Effector memory CD4-positive, alpha-beta T cell (primary cell): Measurements from ENCODE around the gene SLC2A8.

Experiments
- DNase-seq, 3 donors: peaks; one replicate each; pipeline ENCODE4 v3.0.0-alpha.2; 2020
- H3K27ac ChIP-seq: 2 replicates; pipeline ENCODE4 v1.7.0; 2013; ENCODE audit warnings: mild to moderate bottlenecking, low read length, moderate library complexity; ENCODE audit not compliant: insufficient read depth, poor library complexity, severe bottlenecking
- H3K27me3 ChIP-seq: replicated peaks from 2 replicates; pipeline ENCODE4 v1.7.0; 2013; ENCODE audit warnings: mild to moderate bottlenecking, low read length; ENCODE audit not compliant: insufficient read depth, control insufficient read depth, poor library complexity, severe bottlenecking
- H3K36me3 ChIP-seq: 2 replicates; pipeline ENCODE4 v1.7.0; 2013; ENCODE audit warnings: mild to moderate bottlenecking, low read length, moderate library complexity; ENCODE audit not compliant: control insufficient read depth, insufficient read depth
- H3K4me1 ChIP-seq: 2 replicates; pipeline ENCODE4 v1.7.0; 2013; ENCODE audit warnings: low read length, mild to moderate bottlenecking; ENCODE audit not compliant: control insufficient read depth, insufficient read depth, poor library complexity, severe bottlenecking
- H3K4me3 ChIP-seq: 2 replicates; pipeline ENCODE4 v1.7.0; 2013; ENCODE audit warnings: low read length, low read depth, mild to moderate bottlenecking; ENCODE audit not compliant: insufficient read depth, poor library complexity, severe bottlenecking
- H3K9me3 ChIP-seq: 2 replicates; pipeline ENCODE4 v1.7.0; 2013; ENCODE audit warnings: mild to moderate bottlenecking, low read length, moderate library complexity; ENCODE audit not compliant: control insufficient read depth

The SLC2A8 gene

GRCh38 chr9:127392166-127392565 lies 4.8 kb upstream of the SLC2A8 start:
- DNase-seq, result no peak
- H3K4me1 ChIP-seq, result peaks cover 14% of the 10 kb centered on the region
- no peak overlapping the region for H3K27ac ChIP-seq
- H3K36me3 ChIP-seq, result no peaks in the 10 kb centered on the region
- H3K4me3 ChIP-seq, result no peak overlapping the region
- H3K9me3 ChIP-seq, result no peaks in the 10 kb centered on the region
- peaks cover 28% of the 10 kb centered on the region for H3K27me3 ChIP-seq

GRCh38 chr9:127392976-127393375 lies 4.0 kb upstream of the SLC2A8 start:
- DNase-seq, result no peak
- no peaks in the 10 kb centered on the region for H3K36me3 ChIP-seq
- H3K4me1 ChIP-seq, result peaks cover 19% of the 10 kb centered on the region
- H3K4me3 ChIP-seq, result no peak overlapping the region
- H3K27ac ChIP-seq, result no peak overlapping the region
- peaks cover 35% of the 10 kb centered on the region for H3K27me3 ChIP-seq
- H3K9me3 ChIP-seq, result no peaks in the 10 kb centered on the region

GRCh38 chr9:127393645-127394044 lies 3.3 kb upstream of the SLC2A8 start:
- no peak overlapping the region for H3K4me3 ChIP-seq
- no peak overlapping the region for H3K27ac ChIP-seq
- H3K36me3 ChIP-seq, result no peaks in the 10 kb centered on the region
- H3K9me3 ChIP-seq, result no peaks in the 10 kb centered on the region
- H3K4me1 ChIP-seq, result peaks cover 21% of the 10 kb centered on the region
- no peak for DNase-seq
- peaks cover 42% of the 10 kb centered on the region for H3K27me3 ChIP-seq

GRCh38 chr9:127395497-127396252 lies 1.3 kb upstream of the SLC2A8 start:
- Histone ChIP-seq H3K36me3 (no peaks in the 10 kb centered on the region), H3K9me3 (no peaks in the 10 kb centered on the region), H3K4me3 (no peak overlapping the region), H3K27me3 (peaks cover 43% of the 10 kb centered on the region), H3K27ac (no peak overlapping the region), H3K4me1 (peaks cover 16% of the 10 kb centered on the region)
- no peak for DNase-seq

- no peak for DNase-seq
- H3K4me3 ChIP-seq, result peak overlapping the region; percentile 24
These were observed 639 bp upstream of the SLC2A8 start for GRCh38 chr9:127396253-127396807.

GRCh38 chr9:127397646-127398274 lies 791 bp downstream of the SLC2A8 start:
- peaks cover 43% of the 10 kb centered on the region for H3K27me3 ChIP-seq
- peaks cover 16% of the 10 kb centered on the region for H3K4me1 ChIP-seq
- H3K4me3 ChIP-seq, result peak overlapping the region; percentile 39
- H3K27ac ChIP-seq, result no peak overlapping the region
- no peaks in the 10 kb centered on the region for H3K9me3 ChIP-seq
- DNase-seq, result no peak
- no peaks in the 10 kb centered on the region for H3K36me3 ChIP-seq

More at GRCh38 chr9:127396253-127396807, 639 bp upstream of the SLC2A8 start:
- no peaks in the 10 kb centered on the region for H3K9me3 ChIP-seq
- peaks cover 16% of the 10 kb centered on the region for H3K4me1 ChIP-seq
- H3K36me3 ChIP-seq, result no peaks in the 10 kb centered on the region
- H3K27me3 ChIP-seq, result peaks cover 41% of the 10 kb centered on the region
- no peak overlapping the region for H3K27ac ChIP-seq

- Histone ChIP-seq H3K9me3 (no peaks in the 10 kb centered on the region), H3K4me3 (peak overlapping the region; percentile 39), H3K36me3 (no peaks in the 10 kb centered on the region), H3K4me1 (peaks cover 16% of the 10 kb centered on the region), H3K27ac (no peak overlapping the region), H3K27me3 (peaks cover 40% of the 10 kb centered on the region)
- DNase-seq, result no peak
These were observed 1.3 kb downstream of the SLC2A8 start for GRCh38 chr9:127398275-127398647.

- H3K27ac ChIP-seq, result no peak overlapping the region
- peaks cover 16% of the 10 kb centered on the region for H3K4me1 ChIP-seq
- no peak for DNase-seq
- no peaks in the 10 kb centered on the region for H3K36me3 ChIP-seq
- no peak overlapping the region for H3K4me3 ChIP-seq
- H3K27me3 ChIP-seq, result peaks cover 40% of the 10 kb centered on the region
- no peaks in the 10 kb centered on the region for H3K9me3 ChIP-seq
These were observed 1.9 kb downstream of the SLC2A8 start for GRCh38 chr9:127398715-127399400.

GRCh38 chr9:127399736-127400269 lies 2.8 kb downstream of the SLC2A8 start:
- DNase-seq, result no peak
- Histone ChIP-seq H3K9me3 (no peaks in the 10 kb centered on the region), H3K4me1 (peaks cover 16% of the 10 kb centered on the region), H3K4me3 (no peak overlapping the region), H3K36me3 (no peaks in the 10 kb centered on the region), H3K27me3 (peaks cover 40% of the 10 kb centered on the region), H3K27ac (no peak overlapping the region)
